Measurements from ENCODE around the gene ABHD1. TPM values are rescaled to one million over a fixed set of nuclear protein-coding genes. Genes with fewer than 3 reads are reported as not detected.

The ABHD1 gene
- total RNA-seq, 4 donors from 2014 or later: 0.75 to 1.5 TPM; not detected in 2

GRCh38 chr2:27085062-27085672 lies 38.4 kb upstream of the ABHD1 start:
- no peak for TF ChIP-seq CTCF (IDR thresholded peaks at IDR 0.05; ENCODE audit: low read depth)

GRCh38 chr2:27085673-27086089 lies 37.9 kb upstream of the ABHD1 start:
- no peak for TF ChIP-seq CTCF (IDR thresholded peaks at IDR 0.05; ENCODE audit: low read depth)

GRCh38 chr2:27086090-27086723 lies 37.4 kb upstream of the ABHD1 start:
- TF ChIP-seq CTCF (IDR thresholded peaks at IDR 0.05; ENCODE audit: low read depth): no peak

- TF ChIP-seq CTCF (IDR thresholded peaks at IDR 0.05; ENCODE audit: low read depth): no peak
Measured at GRCh38 chr2:27086724-27087593, 36.7 kb upstream of the ABHD1 start, which contains the start of gene KHK. Gene KHK, plus strand, starts transcription at chr2:27086772. Its CDS starts 488 bp downstream, at chr2:27087260.

GRCh38 chr2:27087823-27088410 lies 35.7 kb upstream of the ABHD1 start:
- TF ChIP-seq CTCF (IDR thresholded peaks at IDR 0.05; ENCODE audit: low read depth): no peak

GRCh38 chr2:27088634-27089033 lies 35.0 kb upstream of the ABHD1 start:
- TF ChIP-seq CTCF (IDR thresholded peaks at IDR 0.05; ENCODE audit: low read depth): no peak
